ENCODE data around the gene UBE2I.

UBE2I gene

DNA sequence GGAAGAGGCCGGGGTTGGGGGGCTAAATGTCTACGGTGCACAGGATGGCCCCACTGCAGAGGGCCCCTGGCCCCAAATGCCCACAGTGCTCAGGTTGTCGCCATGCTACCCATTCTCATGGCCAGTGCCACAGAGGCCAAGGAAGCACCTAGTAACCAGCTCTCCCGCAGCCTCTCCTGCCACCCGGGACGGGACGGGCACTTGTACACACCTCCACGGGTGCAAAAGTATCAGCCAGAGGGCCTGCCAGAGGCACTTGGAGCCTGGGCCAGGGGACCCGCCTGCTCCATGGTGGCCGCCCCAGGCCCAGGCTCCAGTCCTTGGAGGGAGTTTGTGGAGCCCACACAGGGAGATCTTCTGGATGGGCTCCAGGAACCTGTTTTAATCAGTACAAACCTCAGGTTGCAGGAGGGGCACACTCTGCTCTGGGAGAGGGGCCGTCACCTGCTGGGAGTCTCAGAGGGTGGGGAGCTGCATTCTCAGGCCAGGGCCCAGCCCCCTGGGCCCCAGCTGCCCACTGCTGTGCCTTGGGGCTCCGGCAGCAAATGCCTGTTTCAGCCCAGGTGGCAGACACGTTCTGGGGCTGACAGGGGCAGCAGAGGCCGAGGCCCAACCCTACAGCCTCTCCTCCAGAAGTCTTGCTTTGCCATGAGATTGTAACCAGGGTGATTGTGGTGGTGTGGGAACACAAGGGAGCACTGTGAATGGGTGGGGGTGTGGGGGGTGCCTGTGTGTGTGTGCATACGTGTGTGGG, 45.7 kb upstream of the UBE2I start:
- H3K36me3 ChIP-seq (ENCODE audit: insufficient read depth, low read length), result no peaks in the 10 kb centered on the region

GRCh38 chr16:1264345-1265089, 44.9 kb upstream of the UBE2I start:
- Histone ChIP-seq H3K27me3 (ENCODE audit: insufficient read depth, low read length) (no peaks in the 10 kb centered on the region), H3K36me3 (ENCODE audit: insufficient read depth, low read length) (no peaks in the 10 kb centered on the region), H3K9ac (ENCODE audit: low read length) (no peak overlapping the region), H3K27ac (ENCODE audit: low read depth, low read length, poor library complexity, severe bottlenecking) (no peak overlapping the region), H3K9me3 (ENCODE audit: low read length) (no peaks in the 10 kb centered on the region), H4K20me1 (ENCODE audit: insufficient read depth, low read length) (no peaks in the 10 kb centered on the region), H3K4me1 (ENCODE audit: insufficient read depth, low read length, severe bottlenecking) (no peaks in the 10 kb centered on the region), H3K79me2 (ENCODE audit: insufficient read depth, low read length) (no peaks in the 10 kb centered on the region), H2AFZ (ENCODE audit: low read length) (no peak overlapping the region), H3K9me2 (ENCODE audit: low read depth, low read length) (no peaks in the 10 kb centered on the region), H3K4me3 (ENCODE audit: low read depth, low read length, poor library complexity, severe bottlenecking) (no peak overlapping the region), H3F3A (ENCODE audit: insufficient read depth, low read length) (no peaks in the 10 kb centered on the region), H3K4me2 (ENCODE audit: low read length) (no peak overlapping the region)
- no peak for TF ChIP-seq EZH2 (IDR thresholded peaks at IDR 0.05; ENCODE audit: borderline replicate concordance, low read length)
- TF ChIP-seq, protein P1, sequence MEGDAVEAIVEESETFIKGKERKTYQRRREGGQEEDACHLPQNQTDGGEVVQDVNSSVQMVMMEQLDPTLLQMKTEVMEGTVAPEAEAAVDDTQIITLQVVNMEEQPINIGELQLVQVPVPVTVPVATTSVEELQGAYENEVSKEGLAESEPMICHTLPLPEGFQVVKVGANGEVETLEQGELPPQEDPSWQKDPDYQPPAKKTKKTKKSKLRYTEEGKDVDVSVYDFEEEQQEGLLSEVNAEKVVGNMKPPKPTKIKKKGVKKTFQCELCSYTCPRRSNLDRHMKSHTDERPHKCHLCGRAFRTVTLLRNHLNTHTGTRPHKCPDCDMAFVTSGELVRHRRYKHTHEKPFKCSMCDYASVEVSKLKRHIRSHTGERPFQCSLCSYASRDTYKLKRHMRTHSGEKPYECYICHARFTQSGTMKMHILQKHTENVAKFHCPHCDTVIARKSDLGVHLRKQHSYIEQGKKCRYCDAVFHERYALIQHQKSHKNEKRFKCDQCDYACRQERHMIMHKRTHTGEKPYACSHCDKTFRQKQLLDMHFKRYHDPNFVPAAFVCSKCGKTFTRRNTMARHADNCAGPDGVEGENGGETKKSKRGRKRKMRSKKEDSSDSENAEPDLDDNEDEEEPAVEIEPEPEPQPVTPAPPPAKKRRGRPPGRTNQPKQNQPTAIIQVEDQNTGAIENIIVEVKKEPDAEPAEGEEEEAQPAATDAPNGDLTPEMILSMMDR (IDR thresholded peaks at IDR 0.05; ENCODE audit: low read length), result no peak

More for the DNA sequence above, 45.7 kb upstream of the UBE2I start:
- Histone ChIP-seq H3K9ac (ENCODE audit: low read length) (no peak overlapping the region), H2AFZ (ENCODE audit: low read length) (no peak overlapping the region), H3K79me2 (ENCODE audit: insufficient read depth, low read length) (no peaks in the 10 kb centered on the region), H3K27me3 (ENCODE audit: insufficient read depth, low read length) (no peaks in the 10 kb centered on the region), H3K9me3 (ENCODE audit: low read length) (no peaks in the 10 kb centered on the region), H3K9me2 (ENCODE audit: low read depth, low read length) (no peaks in the 10 kb centered on the region), H3K4me3 (ENCODE audit: low read depth, low read length, poor library complexity, severe bottlenecking) (no peak overlapping the region), H3K27ac (ENCODE audit: low read depth, low read length, poor library complexity, severe bottlenecking) (no peak overlapping the region), H3K4me2 (ENCODE audit: low read length) (no peak overlapping the region), H4K20me1 (ENCODE audit: insufficient read depth, low read length) (no peaks in the 10 kb centered on the region), H3F3A (ENCODE audit: insufficient read depth, low read length) (no peaks in the 10 kb centered on the region), H3K4me1 (ENCODE audit: insufficient read depth, low read length, severe bottlenecking) (no peaks in the 10 kb centered on the region)
- TF ChIP-seq, protein P1 (IDR thresholded peaks at IDR 0.05; ENCODE audit: low read length), result no peak
- no peak for TF ChIP-seq EZH2 (IDR thresholded peaks at IDR 0.05; ENCODE audit: borderline replicate concordance, low read length)

DNA sequence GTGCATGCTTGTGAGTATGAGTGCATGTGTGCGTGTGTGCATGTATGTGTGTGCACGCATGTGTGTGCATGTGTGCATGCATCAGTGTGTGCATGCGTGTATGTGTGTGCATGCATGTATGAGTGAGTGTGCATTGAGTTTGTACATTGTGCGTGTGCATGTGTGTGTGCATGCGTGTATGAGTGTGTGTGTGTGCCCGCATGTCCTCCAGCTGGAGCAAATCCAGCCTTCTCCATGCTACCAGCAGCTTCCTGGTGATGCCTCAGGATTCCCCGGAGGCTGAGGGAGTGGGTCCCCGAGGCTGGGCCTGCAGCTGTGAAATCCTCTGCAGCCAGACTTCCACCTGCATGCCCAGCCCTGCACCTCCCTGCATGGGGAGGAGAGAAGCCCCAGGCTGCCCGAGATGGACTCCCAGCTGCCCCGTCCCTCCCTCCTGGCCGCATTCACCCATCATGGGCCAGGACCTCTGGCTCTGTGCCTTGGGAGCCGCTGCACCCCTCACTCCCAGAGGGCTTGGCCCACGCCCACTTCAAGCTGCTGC, 44.3 kb upstream of the UBE2I start:
- Histone ChIP-seq H3K27ac (ENCODE audit: low read depth, low read length, poor library complexity, severe bottlenecking) (no peak overlapping the region), H4K20me1 (ENCODE audit: insufficient read depth, low read length) (no peaks in the 10 kb centered on the region), H3K27me3 (ENCODE audit: insufficient read depth, low read length) (no peaks in the 10 kb centered on the region), H3K9me3 (ENCODE audit: low read length) (no peaks in the 10 kb centered on the region), H3K9ac (ENCODE audit: low read length) (no peak overlapping the region), H3K79me2 (ENCODE audit: insufficient read depth, low read length) (no peaks in the 10 kb centered on the region), H3F3A (ENCODE audit: insufficient read depth, low read length) (no peaks in the 10 kb centered on the region), H3K4me1 (ENCODE audit: insufficient read depth, low read length, severe bottlenecking) (no peaks in the 10 kb centered on the region), H3K9me2 (ENCODE audit: low read depth, low read length) (no peaks in the 10 kb centered on the region), H3K36me3 (ENCODE audit: insufficient read depth, low read length) (no peaks in the 10 kb centered on the region), H2AFZ (ENCODE audit: low read length) (no peak overlapping the region), H3K4me2 (ENCODE audit: low read length) (no peak overlapping the region), H3K4me3 (ENCODE audit: low read depth, low read length, poor library complexity, severe bottlenecking) (no peak overlapping the region)
- no peak for TF ChIP-seq EZH2 (IDR thresholded peaks at IDR 0.05; ENCODE audit: borderline replicate concordance, low read length)
- TF ChIP-seq, protein P1 (IDR thresholded peaks at IDR 0.05; ENCODE audit: low read length), result no peak

All from OCI-LY1 (cell line).